ENCODE results near the gene DNM3.

The DNM3 gene

DNA sequence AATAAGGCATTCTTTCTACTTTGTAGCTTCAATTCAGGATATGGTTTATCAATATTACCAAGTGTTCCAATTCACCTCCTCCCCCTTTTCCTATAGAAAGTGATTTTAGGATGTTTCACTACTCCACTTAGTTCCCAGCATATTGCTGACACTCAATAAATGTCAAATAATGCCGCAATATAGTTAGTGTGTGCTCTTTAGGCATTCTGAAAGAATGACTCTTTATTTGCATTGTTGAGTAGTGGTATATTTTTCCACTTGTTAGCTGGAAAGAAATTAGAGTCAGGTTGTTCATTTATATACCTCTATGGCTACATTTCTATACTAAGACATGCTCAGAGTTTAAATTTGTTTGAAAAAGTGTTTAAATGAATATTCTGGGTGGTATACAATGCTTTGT, 424.6 kb downstream of the DNM3 start:
- no peak for DNase-seq (ENCODE audit: low read depth)
- H3K4me3 ChIP-seq (ENCODE audit: low read depth, low read length): no peak overlapping the region
- TF ChIP-seq, protein P1, sequence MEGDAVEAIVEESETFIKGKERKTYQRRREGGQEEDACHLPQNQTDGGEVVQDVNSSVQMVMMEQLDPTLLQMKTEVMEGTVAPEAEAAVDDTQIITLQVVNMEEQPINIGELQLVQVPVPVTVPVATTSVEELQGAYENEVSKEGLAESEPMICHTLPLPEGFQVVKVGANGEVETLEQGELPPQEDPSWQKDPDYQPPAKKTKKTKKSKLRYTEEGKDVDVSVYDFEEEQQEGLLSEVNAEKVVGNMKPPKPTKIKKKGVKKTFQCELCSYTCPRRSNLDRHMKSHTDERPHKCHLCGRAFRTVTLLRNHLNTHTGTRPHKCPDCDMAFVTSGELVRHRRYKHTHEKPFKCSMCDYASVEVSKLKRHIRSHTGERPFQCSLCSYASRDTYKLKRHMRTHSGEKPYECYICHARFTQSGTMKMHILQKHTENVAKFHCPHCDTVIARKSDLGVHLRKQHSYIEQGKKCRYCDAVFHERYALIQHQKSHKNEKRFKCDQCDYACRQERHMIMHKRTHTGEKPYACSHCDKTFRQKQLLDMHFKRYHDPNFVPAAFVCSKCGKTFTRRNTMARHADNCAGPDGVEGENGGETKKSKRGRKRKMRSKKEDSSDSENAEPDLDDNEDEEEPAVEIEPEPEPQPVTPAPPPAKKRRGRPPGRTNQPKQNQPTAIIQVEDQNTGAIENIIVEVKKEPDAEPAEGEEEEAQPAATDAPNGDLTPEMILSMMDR (IDR thresholded peaks at IDR 0.05; ENCODE audit: insufficient read depth, low read depth, low read length, missing control alignments): no peak

- TF ChIP-seq, protein P1 (IDR thresholded peaks at IDR 0.05; ENCODE audit: insufficient read depth, low read depth, low read length, missing control alignments): no peak
- DNase-seq (ENCODE audit: low read depth): no peak
- H3K4me3 ChIP-seq (ENCODE audit: low read depth, low read length): no peak overlapping the region
Observed at GRCh38 chr1:172266528-172267174, 425.4 kb downstream of the DNM3 start.

GRCh38 chr1:172268237-172268636, 426.9 kb downstream of the DNM3 start:
- TF ChIP-seq, protein P1 (IDR thresholded peaks at IDR 0.05; ENCODE audit: insufficient read depth, low read depth, low read length, missing control alignments): no peak
- H3K4me3 ChIP-seq (ENCODE audit: low read depth, low read length): no peak overlapping the region
- DNase-seq (ENCODE audit: low read depth): no peak

- H3K4me3 ChIP-seq (ENCODE audit: low read depth, low read length): no peak overlapping the region
- no peak for DNase-seq (ENCODE audit: low read depth)
- TF ChIP-seq, protein P1 (IDR thresholded peaks at IDR 0.05; ENCODE audit: insufficient read depth, low read depth, low read length, missing control alignments): no peak
Observed at GRCh38 chr1:172269084-172269483, 427.8 kb downstream of the DNM3 start.

DNA sequence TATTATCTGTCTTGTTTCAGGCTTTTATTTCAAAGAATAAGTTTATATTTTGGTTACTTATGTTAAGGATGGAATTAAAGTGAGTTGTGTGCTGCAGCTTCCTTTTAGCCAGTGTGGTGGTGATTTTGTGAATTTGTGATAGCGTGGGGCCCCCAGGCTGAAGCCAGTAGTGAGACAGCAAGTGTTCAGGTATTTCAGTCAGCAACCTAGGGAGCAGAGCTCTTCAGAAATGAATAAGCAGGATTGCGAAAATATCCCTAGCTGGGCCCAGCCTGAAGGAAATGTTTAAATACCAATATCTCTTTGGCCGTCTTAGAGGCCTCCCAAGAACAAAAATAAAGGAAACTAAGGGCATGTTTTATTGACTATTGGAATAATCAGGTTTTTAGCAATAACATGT, 428.3 kb downstream of the DNM3 start:
- TF ChIP-seq, protein P1 (IDR thresholded peaks at IDR 0.05; ENCODE audit: insufficient read depth, low read depth, low read length, missing control alignments): no peak
- no peak for DNase-seq (ENCODE audit: low read depth)
- H3K4me3 ChIP-seq (ENCODE audit: low read depth, low read length): no peak overlapping the region

- peak; percentile 33 for DNase-seq (ENCODE audit: low read depth)
- H3K4me3 ChIP-seq (ENCODE audit: low read depth, low read length): peak overlapping the region; percentile 34; the same call in 1 of the 2 replicates
- TF ChIP-seq, protein P1 (IDR thresholded peaks at IDR 0.05; ENCODE audit: insufficient read depth, low read depth, low read length, missing control alignments): no peak
Observed at GRCh38 chr1:172270605-172271004, 429.3 kb downstream of the DNM3 start.

GRCh38 chr1:172272087-172272486, 430.8 kb downstream of the DNM3 start:
- TF ChIP-seq, protein P1 (IDR thresholded peaks at IDR 0.05; ENCODE audit: insufficient read depth, low read depth, low read length, missing control alignments): no peak
- H3K4me3 ChIP-seq (ENCODE audit: low read depth, low read length): no peak overlapping the region
- DNase-seq (ENCODE audit: low read depth): no peak
